CD14-positive monocyte (primary cell): Measurements from ENCODE around the gene AARSD1. TPM values are rescaled to one million over a fixed set of nuclear protein-coding genes. Genes with fewer than 3 reads are reported as not detected.

Experiments
- DNase-seq, 3 donors: peaks; one replicate each; pipeline ENCODE4 v3.0.0-alpha.2; 2011 to 2022
- H2AFZ ChIP-seq: 2 replicates; pipeline ENCODE4 v1.6.0; 2012; ENCODE audit warnings: mild to moderate bottlenecking, low read depth, low read length, inconsistent platforms; ENCODE audit not compliant: insufficient read depth, poor library complexity, severe bottlenecking
- H3K27ac ChIP-seq, 2 donors: 1 replicate in 1 of 2; 2 replicates in 1 of 2; pipeline ENCODE4 v1.5.1; 2012 to 2013; ENCODE audit warnings: low read length in 2 of 2, control low read depth in 1 of 2, inconsistent platforms in 1 of 2, low read depth in 1 of 2, mild to moderate bottlenecking in 1 of 2
- H3K27me3 ChIP-seq, 2 donors: one replicate each; pipeline versions ENCODE4 v1.6.0 to v1.6.1; 2011 to 2013; ENCODE audit warnings: low read length in 2 of 2; ENCODE audit not compliant: control insufficient read depth in 2 of 2, insufficient read depth in 2 of 2
- H3K36me3 ChIP-seq, 2 donors: replicated peaks in 1 of 2; 1 replicate in 1 of 2; 2 replicates in 1 of 2; pipeline versions ENCODE4 v1.5.1 to v1.6.1; 2012 to 2013; ENCODE audit warnings: low read length in 2 of 2, control low read depth in 1 of 2, inconsistent platforms in 1 of 2, mild to moderate bottlenecking in 1 of 2; ENCODE audit not compliant: insufficient read depth in 2 of 2, control insufficient read depth in 1 of 2
- H3K4me1 ChIP-seq, 2 donors: 1 replicate in 1 of 2; 2 replicates in 1 of 2; pipeline versions ENCODE4 v1.5.1 to v1.6.1; 2012 to 2013; ENCODE audit warnings: low read length in 2 of 2, control low read depth in 1 of 2, inconsistent platforms in 1 of 2, mild to moderate bottlenecking in 1 of 2, moderate library complexity in 1 of 2; ENCODE audit not compliant: insufficient read depth in 2 of 2, control insufficient read depth in 1 of 2
- H3K4me2 ChIP-seq: replicated peaks from 2 replicates; pipeline ENCODE3; 2012; ENCODE audit warnings: low read length, moderate library complexity, mild to moderate bottlenecking; ENCODE audit not compliant: poor library complexity, severe bottlenecking; ENCODE audit errors: extremely low read depth
- H3K4me3 ChIP-seq, 3 experiments: fragments of 200-600 bp in 1 of 3; sonication (generic) in 1 of 3; replicated peaks in 1 of 3; 1 replicate in 2 of 3; 2 replicates in 1 of 3; pipeline ENCODE4 v1.5.1; 2011 to 2013; ENCODE audit warnings: low read length in 3 of 3, mild to moderate bottlenecking in 3 of 3, control low read depth in 2 of 3, low read depth in 2 of 3, inconsistent platforms in 1 of 3, moderate library complexity in 1 of 3
- H3K79me2 ChIP-seq: 2 replicates; pipeline ENCODE4 v1.6.0; 2012; ENCODE audit warnings: mild to moderate bottlenecking, control low read depth, inconsistent platforms, low read length, moderate library complexity; ENCODE audit not compliant: insufficient read depth
- H3K9ac ChIP-seq: 2 replicates; pipeline ENCODE4 v1.6.0; 2017; ENCODE audit warnings: low read length, mild to moderate bottlenecking; ENCODE audit not compliant: insufficient read depth, poor library complexity, severe bottlenecking
- H3K9me3 ChIP-seq, 2 donors: replicated peaks in 1 of 2; 1 replicate in 1 of 2; 2 replicates in 1 of 2; pipeline versions ENCODE4 v1.5.1 to v1.6.1; 2012 to 2013; ENCODE audit warnings: low read length in 2 of 2, control low read depth in 1 of 2; ENCODE audit not compliant: control insufficient read depth in 1 of 2, insufficient read depth in 1 of 2
- H4K20me1 ChIP-seq: 2 replicates; pipeline ENCODE4 v1.6.0; 2012; ENCODE audit warnings: mild to moderate bottlenecking, low read length, control low read depth, moderate library complexity; ENCODE audit not compliant: insufficient read depth
- H3K27ac Mint-ChIP-seq, 7 donors: one replicate each; pipeline ENCODE4 v1.8.0; 2020; ENCODE audit warnings: mild to moderate bottlenecking in 7 of 7, mixed read lengths in 7 of 7, moderate library complexity in 6 of 7, inconsistent platforms in 2 of 7
- H3K27me3 Mint-ChIP-seq, 3 donors: one replicate each; pipeline ENCODE4 v1.8.0; 2021 to 2022; ENCODE audit warnings: low read depth in 3 of 3, mild to moderate bottlenecking in 3 of 3, mixed read lengths in 3 of 3, moderate library complexity in 3 of 3, inconsistent platforms in 1 of 3
- H3K36me3 Mint-ChIP-seq, 2 donors: one replicate each; pipeline ENCODE4 v1.8.0; 2020; ENCODE audit warnings: mixed read lengths in 2 of 2, inconsistent platforms in 1 of 2, mild to moderate bottlenecking in 1 of 2
- H3K4me1 Mint-ChIP-seq: one replicate; pipeline ENCODE4 v1.8.0; 2020; ENCODE audit warnings: mild to moderate bottlenecking, mixed read lengths
- H3K4me3 Mint-ChIP-seq, 2 donors: one replicate each; pipeline ENCODE4 v1.8.0; 2020; ENCODE audit warnings: mild to moderate bottlenecking in 2 of 2, mixed read lengths in 2 of 2, moderate library complexity in 1 of 2
- H3K9me3 Mint-ChIP-seq, 7 donors: one replicate each; pipeline ENCODE4 v1.8.0; 2020 to 2022; ENCODE audit warnings: mixed read lengths in 7 of 7, mild to moderate bottlenecking in 6 of 7, moderate library complexity in 6 of 7, inconsistent platforms in 2 of 7
- WGBS: methylation state at CpG from one replicate; pipeline ENCODE4 v1.1.5; 2013; ENCODE audit warnings: missing lambda C conversion rate; ENCODE audit not compliant: insufficient coverage; 5-methylcytosine and 5-hydroxymethylcytosine counted together
- intact Hi-C, 2 donors: fragments of 100-400 bp; cut with micrococcal nuclease; formaldehyde crosslinking; loops; one replicate each; pipeline versions ENCODE4 v1.15.0 to v1.15.1; 2023
- polyA plus RNA-seq, 3 donors: library from polyadenylated mRNA; depleted of rRNA in 1 of 3; unstranded in 2 of 3; stranded (reverse) in 1 of 3; fragments of 300-500 nt in 2 of 3; fragments of >200 nt in 1 of 3; fragmentation: Illumina TruSeq in 2 of 3; gene quantifications; 1 replicate in 2 of 3; 2 replicates in 1 of 3; pipeline ENCODE4 v1.2.3, GENCODE V29; 2012 to 2021
- small RNA-seq: library from RNA; depleted of rRNA; stranded (forward); fragments of <200 nt; gene quantifications from one replicate; pipeline ENCODE3, GENCODE V24; 2012; ENCODE audit warnings: low read depth; ENCODE audit not compliant: insufficient read length
- TF ChIP-seq, protein P1 (sequence below): fragments of 200-600 bp; IDR thresholded peaks from one replicate; pipeline ENCODE4 v1.8.0; 2022; ENCODE audit warnings: antibody characterized with exemption, mild to moderate bottlenecking

The AARSD1 gene
- polyA plus RNA-seq, 3 donors: 14.4 to 31.8 (median 17.4) TPM

DNA sequence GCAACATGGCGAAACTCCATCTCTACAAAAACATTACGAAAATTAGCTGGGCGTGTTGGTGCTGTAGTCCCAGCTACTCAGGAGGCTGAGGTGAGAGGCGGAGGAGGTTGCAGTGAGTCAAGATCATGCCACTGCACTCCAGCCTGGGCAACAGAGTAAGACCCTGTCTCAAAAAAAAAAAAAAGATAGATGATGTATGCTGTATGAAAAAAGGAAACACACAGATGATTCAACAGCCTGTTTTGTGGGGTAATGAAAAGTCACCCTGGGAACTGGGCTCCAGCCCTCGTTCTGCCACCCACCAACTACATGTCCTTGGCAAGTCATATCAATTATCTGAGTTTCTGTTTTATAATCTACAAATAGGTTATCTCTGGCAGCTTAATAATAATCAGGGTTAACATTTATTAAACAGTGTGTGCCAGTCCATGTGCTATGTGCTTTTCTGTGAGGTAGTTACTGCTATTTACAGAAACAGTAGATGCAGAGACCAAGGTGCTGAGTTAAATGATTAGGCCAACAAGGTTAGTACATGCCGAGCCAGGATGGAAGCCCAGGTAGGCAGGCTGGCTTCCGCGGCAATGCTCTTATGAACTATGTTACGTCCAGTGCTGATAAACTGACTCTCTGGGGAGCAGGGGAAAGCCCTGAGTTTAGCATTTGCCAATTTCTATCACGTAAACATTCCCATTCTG lies 62.6 kb downstream of the AARSD1 start:
- H3K4me1 Mint-ChIP-seq: peaks cover 8% of the 10 kb centered on the region
- H3K9ac ChIP-seq: no peak overlapping the region

More for the DNA sequence above, 62.6 kb downstream of the AARSD1 start:
- TF ChIP-seq, protein P1, sequence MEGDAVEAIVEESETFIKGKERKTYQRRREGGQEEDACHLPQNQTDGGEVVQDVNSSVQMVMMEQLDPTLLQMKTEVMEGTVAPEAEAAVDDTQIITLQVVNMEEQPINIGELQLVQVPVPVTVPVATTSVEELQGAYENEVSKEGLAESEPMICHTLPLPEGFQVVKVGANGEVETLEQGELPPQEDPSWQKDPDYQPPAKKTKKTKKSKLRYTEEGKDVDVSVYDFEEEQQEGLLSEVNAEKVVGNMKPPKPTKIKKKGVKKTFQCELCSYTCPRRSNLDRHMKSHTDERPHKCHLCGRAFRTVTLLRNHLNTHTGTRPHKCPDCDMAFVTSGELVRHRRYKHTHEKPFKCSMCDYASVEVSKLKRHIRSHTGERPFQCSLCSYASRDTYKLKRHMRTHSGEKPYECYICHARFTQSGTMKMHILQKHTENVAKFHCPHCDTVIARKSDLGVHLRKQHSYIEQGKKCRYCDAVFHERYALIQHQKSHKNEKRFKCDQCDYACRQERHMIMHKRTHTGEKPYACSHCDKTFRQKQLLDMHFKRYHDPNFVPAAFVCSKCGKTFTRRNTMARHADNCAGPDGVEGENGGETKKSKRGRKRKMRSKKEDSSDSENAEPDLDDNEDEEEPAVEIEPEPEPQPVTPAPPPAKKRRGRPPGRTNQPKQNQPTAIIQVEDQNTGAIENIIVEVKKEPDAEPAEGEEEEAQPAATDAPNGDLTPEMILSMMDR: no peak
- WGBS: 100% methylated on average over 4 of the region's 10 CpGs
- no peaks in the 10 kb centered on the region for H3K79me2 ChIP-seq
- Mint-ChIP-seq H3K36me3 (no peaks in the 10 kb centered on the region), H3K4me3 (no peak overlapping the region), H3K27me3 (peaks cover 0 to 5% (median 2%) of the 10 kb centered on the region in 3 donors), H3K27ac (no peak overlapping the region), H3K9me3 (no peaks in the 10 kb centered on the region)
- intact Hi-C loops: no loop called here
- no peaks in the 10 kb centered on the region for H4K20me1 ChIP-seq
- H3K4me2 ChIP-seq: no peak overlapping the region
- no peaks in the 10 kb centered on the region for H3K27me3 ChIP-seq
- H3K4me1 ChIP-seq: no peaks in the 10 kb centered on the region
- H3K27ac ChIP-seq: no peak overlapping the region
- no peak overlapping the region for H2AFZ ChIP-seq
- no peaks in the 10 kb centered on the region for H3K36me3 ChIP-seq
- DNase-seq: no peak
- H3K9me3 ChIP-seq: no peaks in the 10 kb centered on the region
- H3K4me3 ChIP-seq: no peak overlapping the region

Small RNA genes within 50 kb of the gene (small RNA-seq; reads per million reads assigned to genes)
- gene AARSD1: not detected
- gene RF00561: not detected

Other genes with a start within 250 kb of the AARSD1 start
- 100 to 1,000 TPM in 1 of 3 donors, 10 to 100 TPM in 2; 12.3 to 169 (median 17.8) TPM for gene EZH1, start 219.4 kb downstream of the AARSD1 start, polyA plus RNA-seq
- gene RAMP2, start 203.2 kb downstream of the AARSD1 start, polyA plus RNA-seq: not detected
- 100 to 1,000 TPM in 2 of 3 donors, 10 to 100 TPM in 1; 71.3 to 125 (median 104) TPM for gene VPS25, start 191.0 kb downstream of the AARSD1 start, polyA plus RNA-seq
- gene WNK4, start 183.8 kb downstream of the AARSD1 start, polyA plus RNA-seq: not detected
- gene COA3, start 165.8 kb downstream of the AARSD1 start, polyA plus RNA-seq: 100 to 1,000 TPM in 2 of 3 donors, 10 to 100 TPM in 1; 21.5 to 171 (median 156) TPM
- not detected for gene CNTD1, start 165.6 kb downstream of the AARSD1 start, polyA plus RNA-seq
- 100 to 1,000 TPM in 1 of 3 donors, 10 to 100 TPM in 2; 68.1 to 105 (median 91.8) TPM for gene BECN1, start 140.2 kb downstream of the AARSD1 start, polyA plus RNA-seq
- gene PSME3, start 131.1 kb downstream of the AARSD1 start, polyA plus RNA-seq: 100 to 1,000 TPM in 2 of 3 donors, 10 to 100 TPM in 1; 61.9 to 137 (median 124) TPM
- gene AOC2, start 119.9 kb downstream of the AARSD1 start, polyA plus RNA-seq: 1 to 10 TPM in 1 of 3 donors, under 1 TPM in 1, not detected in 1; 0.09 to 1.6 TPM
- gene AOC3, start 113.3 kb downstream of the AARSD1 start, polyA plus RNA-seq: under 1 TPM in 1 of 3 donors, not detected in 2; 0.85 TPM
- gene G6PC1, start 63.7 kb downstream of the AARSD1 start, polyA plus RNA-seq: not detected
- gene PTGES3L, start 15.6 kb upstream of the AARSD1 start, polyA plus RNA-seq: under 1 TPM in 1 of 3 donors, not detected in 2; 0.32 TPM
- gene RUNDC1, start 16.1 kb upstream of the AARSD1 start, polyA plus RNA-seq: 10 to 100 TPM in 1 of 3 donors, 1 to 10 TPM in 2; 7.5 to 10.3 (median 9.9) TPM
- gene RPL27, start 34.0 kb upstream of the AARSD1 start, polyA plus RNA-seq: 1,000 to 10,000 TPM; 1,073 to 2,156 (median 1,232) TPM
- 100 to 1,000 TPM in 2 of 3 donors, 10 to 100 TPM in 1; 76.9 to 152 (median 106) TPM for gene IFI35, start 42.3 kb upstream of the AARSD1 start, polyA plus RNA-seq
- gene VAT1, start 57.9 kb upstream of the AARSD1 start, polyA plus RNA-seq: 10 to 100 TPM; 12.7 to 39.5 (median 38.0) TPM
- gene RND2, start 60.8 kb upstream of the AARSD1 start, polyA plus RNA-seq: not detected
- gene BRCA1, start 160.9 kb upstream of the AARSD1 start, polyA plus RNA-seq: 1 to 10 TPM in 2 of 3 donors, under 1 TPM in 1; 0.87 to 2.6 (median 1.9) TPM
- 10 to 100 TPM; 40.4 to 88.5 (median 64.0) TPM for gene NBR1, start 206.8 kb upstream of the AARSD1 start, polyA plus RNA-seq
- gene TMEM106A, start 247.4 kb upstream of the AARSD1 start, polyA plus RNA-seq: 10 to 100 TPM in 1 of 3 donors, 1 to 10 TPM in 2; 6.9 to 26.6 (median 8.0) TPM